Muscle layer of colon (tissue), 2 donors: Measurements from ENCODE around the gene UMAD1.

ENCODE experiments used
- H3K27ac ChIP-seq: one replicate; pipeline ENCODE4 v1.7.0; 2013; ENCODE audit warnings: low read depth, mild to moderate bottlenecking, low read length, moderate library complexity
- H3K27me3 ChIP-seq, 2 donors: one replicate each; pipeline ENCODE4 v1.7.0; 2013; ENCODE audit warnings: low read length in 2 of 2, mild to moderate bottlenecking in 2 of 2; ENCODE audit not compliant: insufficient read depth in 2 of 2, control insufficient read depth in 1 of 2
- H3K36me3 ChIP-seq: one replicate; pipeline ENCODE4 v1.7.0; 2013; ENCODE audit warnings: mild to moderate bottlenecking, low read length; ENCODE audit not compliant: insufficient read depth
- H3K4me1 ChIP-seq: one replicate; pipeline ENCODE4 v1.7.0; 2013; ENCODE audit warnings: mild to moderate bottlenecking, low read length; ENCODE audit not compliant: insufficient read depth
- H3K4me3 ChIP-seq, 2 donors: one replicate each; pipeline ENCODE4 v1.7.0; 2013; ENCODE audit warnings: low read length in 2 of 2, low read depth in 1 of 2, mild to moderate bottlenecking in 1 of 2, moderate library complexity in 1 of 2
- H3K9ac ChIP-seq: one replicate; pipeline ENCODE4 v1.7.0; 2013; ENCODE audit warnings: low read length
- H3K9me3 ChIP-seq: one replicate; pipeline ENCODE4 v1.7.0; 2013; ENCODE audit warnings: mild to moderate bottlenecking, low read length
- donor health status: abdominal sarcoma.
- donor health status: Adenocarcinoma of cecum.

UMAD1 gene

GRCh38 chr7:7640221-7641128, at the start of gene UMAD1:
UMAD1 (plus strand) TSS chr7:7640752; CDS start chr7:7673372, 32,620 bp downstream.
- H3K27ac ChIP-seq, result peak within 1 kb of the TSS; percentile 92
- peaks cover 5% of the 10 kb centered on the region for H3K4me1 ChIP-seq
- peak within 1 kb of the TSS; percentile 90 to 93 for H3K4me3 ChIP-seq
- H3K9me3 ChIP-seq, result no peaks in the 10 kb centered on the region
- H3K9ac ChIP-seq, result peak within 1 kb of the TSS; percentile 89
- H3K36me3 ChIP-seq, result no peaks in the 10 kb centered on the region
- H3K27me3 ChIP-seq, result no peaks in the 10 kb centered on the region

- H3K27me3 ChIP-seq, result no peaks in the 10 kb centered on the region
- H3K9me3 ChIP-seq, result no peaks in the 10 kb centered on the region
- H3K27ac ChIP-seq, result no peak overlapping the region
- peaks cover 7% of the 10 kb centered on the region for H3K36me3 ChIP-seq
- no peak overlapping the region for H3K4me3 ChIP-seq
- no peaks in the 10 kb centered on the region for H3K4me1 ChIP-seq
- H3K9ac ChIP-seq, result no peak overlapping the region
Measured at GRCh38 chr7:7595451-7595850, 45.1 kb upstream of the UMAD1 start.

GRCh38 chr7:7596176-7596575, 44.4 kb upstream of the UMAD1 start:
- H3K4me3 ChIP-seq, result no peak overlapping the region
- H3K4me1 ChIP-seq, result no peaks in the 10 kb centered on the region
- H3K9ac ChIP-seq, result no peak overlapping the region
- no peak overlapping the region for H3K27ac ChIP-seq
- H3K27me3 ChIP-seq, result no peaks in the 10 kb centered on the region
- H3K36me3 ChIP-seq, result peaks cover 7% of the 10 kb centered on the region
- H3K9me3 ChIP-seq, result no peaks in the 10 kb centered on the region

- Histone ChIP-seq H3K9ac (no peak overlapping the region), H3K27me3 (no peaks in the 10 kb centered on the region), H3K9me3 (no peaks in the 10 kb centered on the region), H3K36me3 (peaks cover 5% of the 10 kb centered on the region), H3K4me1 (no peaks in the 10 kb centered on the region), H3K4me3 (no peak overlapping the region), H3K27ac (no peak overlapping the region)
Measured at GRCh38 chr7:7607010-7607409, 33.5 kb upstream of the UMAD1 start.

- Histone ChIP-seq H3K4me1 (no peaks in the 10 kb centered on the region), H3K36me3 (peaks cover 5% of the 10 kb centered on the region), H3K9me3 (no peaks in the 10 kb centered on the region), H3K4me3 (no peak overlapping the region), H3K27ac (no peak overlapping the region), H3K27me3 (no peaks in the 10 kb centered on the region), H3K9ac (no peak overlapping the region)
Measured at GRCh38 chr7:7609330-7609729, 31.2 kb upstream of the UMAD1 start.

- H3K36me3 ChIP-seq, result no peaks in the 10 kb centered on the region
- no peaks in the 10 kb centered on the region for H3K9me3 ChIP-seq
- H3K27ac ChIP-seq, result no peak overlapping the region
- H3K4me3 ChIP-seq, result no peak overlapping the region
- no peaks in the 10 kb centered on the region for H3K4me1 ChIP-seq
- H3K9ac ChIP-seq, result no peak overlapping the region
- no peaks in the 10 kb centered on the region for H3K27me3 ChIP-seq
Measured at GRCh38 chr7:7612519-7612918, 28.0 kb upstream of the UMAD1 start.

GRCh38 chr7:7613210-7613609, 27.3 kb upstream of the UMAD1 start:
- Histone ChIP-seq H3K9ac (no peak overlapping the region), H3K27me3 (no peaks in the 10 kb centered on the region), H3K9me3 (no peaks in the 10 kb centered on the region), H3K27ac (no peak overlapping the region), H3K4me3 (no peak overlapping the region), H3K4me1 (no peaks in the 10 kb centered on the region), H3K36me3 (no peaks in the 10 kb centered on the region)

GRCh38 chr7:7614018-7614741, 26.4 kb upstream of the UMAD1 start:
- Histone ChIP-seq H3K9me3 (no peaks in the 10 kb centered on the region), H3K27me3 (no peaks in the 10 kb centered on the region), H3K36me3 (no peaks in the 10 kb centered on the region), H3K27ac (no peak overlapping the region), H3K4me3 (no peak overlapping the region), H3K9ac (no peak overlapping the region), H3K4me1 (no peaks in the 10 kb centered on the region)

- Histone ChIP-seq H3K9ac (no peak overlapping the region), H3K36me3 (no peaks in the 10 kb centered on the region), H3K27me3 (no peaks in the 10 kb centered on the region), H3K9me3 (no peaks in the 10 kb centered on the region), H3K4me1 (no peaks in the 10 kb centered on the region), H3K27ac (no peak overlapping the region), H3K4me3 (no peak overlapping the region)
Measured at GRCh38 chr7:7617550-7617949, 23.0 kb upstream of the UMAD1 start.

- Histone ChIP-seq H3K9ac (no peak overlapping the region), H3K4me3 (no peak overlapping the region), H3K4me1 (no peaks in the 10 kb centered on the region), H3K36me3 (no peaks in the 10 kb centered on the region), H3K27me3 (no peaks in the 10 kb centered on the region), H3K9me3 (no peaks in the 10 kb centered on the region), H3K27ac (no peak overlapping the region)
Measured at GRCh38 chr7:7618410-7618809, 22.1 kb upstream of the UMAD1 start.

- no peak overlapping the region for H3K9ac ChIP-seq
- no peaks in the 10 kb centered on the region for H3K9me3 ChIP-seq
- H3K36me3 ChIP-seq, result no peaks in the 10 kb centered on the region
- no peaks in the 10 kb centered on the region for H3K27me3 ChIP-seq
- no peaks in the 10 kb centered on the region for H3K4me1 ChIP-seq
- H3K27ac ChIP-seq, result no peak overlapping the region
- H3K4me3 ChIP-seq, result no peak overlapping the region
Measured at GRCh38 chr7:7620236-7620635, 20.3 kb upstream of the UMAD1 start.
